Liver (tissue), 9 donors: Measurements from ENCODE around the gene INHBC. TPM values are rescaled to one million over a fixed set of nuclear protein-coding genes. Genes with fewer than 3 reads are reported as not detected.

Experiments
- DNase-seq: peaks from one replicate; pipeline ENCODE4 v3.0.0-alpha.2; 2017; ENCODE audit warnings: low spot score
- H3K27ac ChIP-seq, 2 donors: one replicate each; pipeline ENCODE4 v1.7.0; 2013; ENCODE audit warnings: inconsistent platforms in 2 of 2, low read length in 2 of 2, control low read depth in 1 of 2, low read depth in 1 of 2, mild to moderate bottlenecking in 1 of 2
- H3K27me3 ChIP-seq, 4 donors: one replicate each; pipeline versions ENCODE4 v1.6.1 to v1.7.0; 2013; ENCODE audit warnings: low read length in 3 of 4, inconsistent platforms in 1 of 4, mild to moderate bottlenecking in 1 of 4, moderate library complexity in 1 of 4; ENCODE audit not compliant: control insufficient read depth in 4 of 4, insufficient read depth in 4 of 4
- H3K36me3 ChIP-seq, 4 donors: one replicate each; pipeline versions ENCODE4 v1.6.1 to v1.7.0; 2013; ENCODE audit warnings: low read length in 3 of 4, mild to moderate bottlenecking in 3 of 4, low read depth in 1 of 4, moderate library complexity in 1 of 4; ENCODE audit not compliant: control insufficient read depth in 4 of 4, insufficient read depth in 3 of 4
- H3K4me1 ChIP-seq, 4 donors: one replicate each; pipeline versions ENCODE4 v1.6.1 to v1.7.0; 2013; ENCODE audit warnings: low read length in 3 of 4, mild to moderate bottlenecking in 3 of 4, moderate library complexity in 1 of 4; ENCODE audit not compliant: control insufficient read depth in 4 of 4, insufficient read depth in 4 of 4
- H3K4me3 ChIP-seq, 3 donors: one replicate each; pipeline versions ENCODE4 v1.6.1 to v1.7.0; 2013; ENCODE audit warnings: low read length in 3 of 3, control low read depth in 1 of 3, low read depth in 1 of 3, mild to moderate bottlenecking in 1 of 3
- H3K9ac ChIP-seq, 2 donors: one replicate each; pipeline ENCODE4 v1.7.0; 2013; ENCODE audit warnings: low read length in 2 of 2, mild to moderate bottlenecking in 2 of 2, moderate library complexity in 2 of 2, control low read depth in 1 of 2, low read depth in 1 of 2
- H3K9me3 ChIP-seq, 4 donors: one replicate each; pipeline versions ENCODE4 v1.6.1 to v1.7.0; 2013; ENCODE audit warnings: low read length in 3 of 4; ENCODE audit not compliant: control insufficient read depth in 4 of 4
- ATF3 ChIP-seq: IDR thresholded peaks from 2 replicates; pipeline ENCODE4 v1.6.1; 2016; ENCODE audit warnings: antibody characterized with exemption
- CTCF ChIP-seq: fragments of 150-350 bp; IDR thresholded peaks from 2 replicates; pipeline ENCODE4 v1.5.1; 2017; ENCODE audit warnings: improper control_type of control experiment, low read depth, low read length; ENCODE audit not compliant: missing input control
- EGR1 ChIP-seq, 2 donors: IDR thresholded peaks; 2 replicates each; pipeline ENCODE4 v1.6.1; 2016 to 2018; ENCODE audit warnings: antibody characterized with exemption in 2 of 2, low read depth in 2 of 2
- FOXA1 ChIP-seq: IDR thresholded peaks from 2 replicates; pipeline ENCODE4 v1.6.1; 2016; ENCODE audit warnings: antibody characterized with exemption
- FOXA2 ChIP-seq: IDR thresholded peaks from 2 replicates; pipeline ENCODE4 v1.6.1; 2016; ENCODE audit warnings: antibody characterized with exemption
- GABPA ChIP-seq, 2 donors: IDR thresholded peaks in 1 of 2; conservative IDR thresholded peaks in 1 of 2; 2 replicates each; pipeline ENCODE4 v1.6.1; 2016; ENCODE audit warnings: antibody characterized with exemption in 2 of 2, mild to moderate bottlenecking in 1 of 2, moderate library complexity in 1 of 2
- HNF4A ChIP-seq, 2 donors: conservative IDR thresholded peaks; 2 replicates each; pipeline ENCODE4 v1.6.1; 2016; ENCODE audit warnings: antibody characterized with exemption in 2 of 2, mild to moderate bottlenecking in 2 of 2
- HNF4G ChIP-seq: IDR thresholded peaks from 2 replicates; pipeline ENCODE4 v1.6.1; 2016; ENCODE audit warnings: antibody characterized with exemption
- JUND ChIP-seq, 2 donors: IDR thresholded peaks; 2 replicates each; pipeline ENCODE4 v1.6.1; 2016; ENCODE audit warnings: antibody characterized with exemption in 2 of 2
- NR2F2 ChIP-seq: IDR thresholded peaks from 2 replicates; pipeline ENCODE4 v1.6.1; 2016; ENCODE audit warnings: antibody characterized with exemption
- RAD21 ChIP-seq, 2 donors: IDR thresholded peaks; 2 replicates each; pipeline ENCODE4 v1.6.1; 2016; ENCODE audit warnings: antibody characterized with exemption in 2 of 2, mild to moderate bottlenecking in 2 of 2
- RXRA ChIP-seq, 2 donors: IDR thresholded peaks; 2 replicates each; pipeline ENCODE4 v1.6.1; 2017 to 2018; ENCODE audit warnings: antibody characterized with exemption in 2 of 2, mild to moderate bottlenecking in 1 of 2
- SP1 ChIP-seq: IDR thresholded peaks from 2 replicates; pipeline ENCODE4 v1.6.1; 2018; ENCODE audit warnings: antibody characterized with exemption, mild to moderate bottlenecking
- TAF1 ChIP-seq: conservative IDR thresholded peaks from 2 replicates; pipeline ENCODE4 v1.6.1; 2016; ENCODE audit warnings: antibody characterized with exemption, mild to moderate bottlenecking
- YY1 ChIP-seq: IDR thresholded peaks from 2 replicates; pipeline ENCODE4 v1.6.1; 2016; ENCODE audit warnings: antibody characterized with exemption, mild to moderate bottlenecking
- WGBS: extraction: QIAGEN DNeasy Blood & Tissue Kit; methylation state at CpG from one replicate; pipeline ENCODE4 v1.1.7; 2013; 5-methylcytosine and 5-hydroxymethylcytosine counted together
- polyA plus RNA-seq, 2 donors: library from polyadenylated mRNA; stranded (reverse) in 1 of 2; unstranded in 1 of 2; fragments of 200-250 nt in 1 of 2; fragments of >200 nt in 1 of 2; fragmentation: Nextera tagmentation in 1 of 2; extraction: Ambion mirVana in 1 of 2; gene quantifications; one replicate each; pipeline versions ENCODE4 v1.2.1 to v1.2.3, GENCODE V29; 2013 to 2015
- total RNA-seq, 2 donors: library from RNA; depleted of rRNA; stranded (reverse); fragments of >200 nt; gene quantifications; one replicate each; pipeline ENCODE4 v1.2.3, GENCODE V29; 2014
- TF ChIP-seq, protein P1 (sequence below): IDR thresholded peaks from 2 replicates; pipeline ENCODE4 v1.6.1; 2016; ENCODE audit warnings: antibody characterized with exemption
- TF ChIP-seq, protein P2 (sequence below): IDR thresholded peaks from 2 replicates; pipeline ENCODE4 v1.6.1; 2016; ENCODE audit warnings: antibody characterized with exemption, mild to moderate bottlenecking
- TF ChIP-seq, protein P3 (sequence below): IDR thresholded peaks from 2 replicates; pipeline ENCODE4 v1.6.1; 2016; ENCODE audit warnings: antibody characterized with exemption
- donor health status: healthy.
- donor health status: healthy.
- donor health status: healthy.
- donor health status: healthy.
- donor health status: healthy.

INHBC gene
- total and polyA plus RNA-seq, 4 donors: 2.8 to 134 (median 86.7) TPM

DNA sequence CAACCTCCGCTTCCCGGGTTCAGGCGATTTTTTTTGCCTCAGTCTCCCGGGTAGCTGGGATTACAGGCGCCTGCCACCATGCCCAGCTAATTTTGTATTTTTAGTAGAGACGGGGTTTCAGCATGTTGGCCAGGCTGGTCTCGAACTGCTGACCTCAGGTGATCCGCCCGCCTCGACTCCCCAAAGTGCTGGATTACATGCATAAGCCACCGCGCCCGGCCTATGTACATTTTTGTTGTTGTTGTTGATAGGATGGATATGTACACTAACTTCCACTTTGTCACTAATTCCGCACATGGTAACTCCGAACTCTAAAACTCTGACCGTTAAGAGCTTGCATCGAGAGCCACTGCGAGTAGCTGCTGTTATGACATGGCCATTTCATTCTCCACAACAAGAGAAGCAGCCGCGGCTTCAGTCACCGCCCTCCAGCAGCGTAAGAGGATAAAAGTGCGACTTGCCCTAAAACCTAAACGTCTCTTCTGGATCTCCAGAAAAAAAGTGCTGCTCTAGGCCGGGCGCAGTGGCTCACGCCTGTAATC lies 52.5 kb downstream of the INHBC start (continued):
- TF ChIP-seq ATF3 (no peak), GABPA (IDR thresholded peaks at IDR 0.05 in 1 of 2, conservative IDR thresholded peaks at IDR 0.05 in 1 of 2) (no peak), HNF4G (no peak)

DNA sequence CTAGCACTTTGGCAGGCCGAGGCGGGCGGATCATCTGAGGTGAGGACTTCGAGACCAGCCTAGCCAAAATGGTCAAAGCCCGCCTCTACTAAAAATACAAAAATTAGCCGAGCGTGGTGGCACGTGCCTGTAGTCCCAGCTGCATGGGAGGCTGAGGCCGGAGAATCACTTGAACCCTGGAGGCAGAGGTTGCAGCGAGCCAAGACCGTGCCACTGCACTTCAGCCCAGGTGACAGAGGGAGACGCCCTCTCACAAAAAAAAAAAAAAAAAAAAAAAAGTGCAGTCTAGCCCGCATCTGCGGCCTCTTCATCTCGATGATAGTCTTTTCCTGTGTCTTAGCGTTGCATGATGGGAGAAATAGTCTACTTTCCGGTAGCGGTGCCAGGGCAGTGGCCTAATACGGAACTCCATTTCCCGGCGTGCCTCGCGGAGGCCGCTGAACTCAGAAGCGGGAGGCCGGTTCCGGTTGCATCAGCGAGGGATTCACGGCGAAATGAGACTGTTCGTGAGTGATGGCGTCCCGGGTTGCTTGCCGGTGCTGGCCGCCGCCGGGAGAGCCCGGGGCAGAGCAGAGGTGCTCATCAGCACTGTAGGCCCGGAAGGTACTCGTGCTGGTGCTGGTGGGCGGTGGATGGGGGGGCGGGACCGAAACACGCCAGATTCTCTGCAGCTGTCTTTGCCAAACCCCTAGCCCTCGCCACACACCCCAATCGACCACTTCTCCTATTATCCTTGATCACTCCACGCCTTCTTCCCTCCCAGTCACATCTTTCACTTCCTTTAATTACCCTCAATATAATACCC lies 53.2 kb downstream of the INHBC start, which contains the start of gene MARS1:
Gene MARS1 (plus strand): TSS at position 472 of the 805 bp plus-strand sequence. CDS start 23 bp downstream, at position 495.
- no peaks in the 10 kb centered on the region for H3K27me3 ChIP-seq
- TF ChIP-seq, protein P1, sequence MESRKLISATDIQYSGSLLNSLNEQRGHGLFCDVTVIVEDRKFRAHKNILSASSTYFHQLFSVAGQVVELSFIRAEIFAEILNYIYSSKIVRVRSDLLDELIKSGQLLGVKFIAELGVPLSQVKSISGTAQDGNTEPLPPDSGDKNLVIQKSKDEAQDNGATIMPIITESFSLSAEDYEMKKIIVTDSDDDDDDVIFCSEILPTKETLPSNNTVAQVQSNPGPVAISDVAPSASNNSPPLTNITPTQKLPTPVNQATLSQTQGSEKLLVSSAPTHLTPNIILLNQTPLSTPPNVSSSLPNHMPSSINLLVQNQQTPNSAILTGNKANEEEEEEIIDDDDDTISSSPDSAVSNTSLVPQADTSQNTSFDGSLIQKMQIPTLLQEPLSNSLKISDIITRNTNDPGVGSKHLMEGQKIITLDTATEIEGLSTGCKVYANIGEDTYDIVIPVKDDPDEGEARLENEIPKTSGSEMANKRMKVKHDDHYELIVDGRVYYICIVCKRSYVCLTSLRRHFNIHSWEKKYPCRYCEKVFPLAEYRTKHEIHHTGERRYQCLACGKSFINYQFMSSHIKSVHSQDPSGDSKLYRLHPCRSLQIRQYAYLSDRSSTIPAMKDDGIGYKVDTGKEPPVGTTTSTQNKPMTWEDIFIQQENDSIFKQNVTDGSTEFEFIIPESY: peak; percentile 93
- TF ChIP-seq YY1: peak; percentile 91
- TF ChIP-seq, protein P2, sequence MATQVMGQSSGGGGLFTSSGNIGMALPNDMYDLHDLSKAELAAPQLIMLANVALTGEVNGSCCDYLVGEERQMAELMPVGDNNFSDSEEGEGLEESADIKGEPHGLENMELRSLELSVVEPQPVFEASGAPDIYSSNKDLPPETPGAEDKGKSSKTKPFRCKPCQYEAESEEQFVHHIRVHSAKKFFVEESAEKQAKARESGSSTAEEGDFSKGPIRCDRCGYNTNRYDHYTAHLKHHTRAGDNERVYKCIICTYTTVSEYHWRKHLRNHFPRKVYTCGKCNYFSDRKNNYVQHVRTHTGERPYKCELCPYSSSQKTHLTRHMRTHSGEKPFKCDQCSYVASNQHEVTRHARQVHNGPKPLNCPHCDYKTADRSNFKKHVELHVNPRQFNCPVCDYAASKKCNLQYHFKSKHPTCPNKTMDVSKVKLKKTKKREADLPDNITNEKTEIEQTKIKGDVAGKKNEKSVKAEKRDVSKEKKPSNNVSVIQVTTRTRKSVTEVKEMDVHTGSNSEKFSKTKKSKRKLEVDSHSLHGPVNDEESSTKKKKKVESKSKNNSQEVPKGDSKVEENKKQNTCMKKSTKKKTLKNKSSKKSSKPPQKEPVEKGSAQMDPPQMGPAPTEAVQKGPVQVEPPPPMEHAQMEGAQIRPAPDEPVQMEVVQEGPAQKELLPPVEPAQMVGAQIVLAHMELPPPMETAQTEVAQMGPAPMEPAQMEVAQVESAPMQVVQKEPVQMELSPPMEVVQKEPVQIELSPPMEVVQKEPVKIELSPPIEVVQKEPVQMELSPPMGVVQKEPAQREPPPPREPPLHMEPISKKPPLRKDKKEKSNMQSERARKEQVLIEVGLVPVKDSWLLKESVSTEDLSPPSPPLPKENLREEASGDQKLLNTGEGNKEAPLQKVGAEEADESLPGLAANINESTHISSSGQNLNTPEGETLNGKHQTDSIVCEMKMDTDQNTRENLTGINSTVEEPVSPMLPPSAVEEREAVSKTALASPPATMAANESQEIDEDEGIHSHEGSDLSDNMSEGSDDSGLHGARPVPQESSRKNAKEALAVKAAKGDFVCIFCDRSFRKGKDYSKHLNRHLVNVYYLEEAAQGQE: no peak
- TF ChIP-seq NR2F2: peak; percentile 47
- peak; percentile 3 for TF ChIP-seq CTCF
- TF ChIP-seq EGR1 (IDR thresholded peaks at IDR 0.05; ENCODE audit: low read depth in 2 of 2): peak; percentile 43 to 62
- no peak for TF ChIP-seq FOXA2
- TF ChIP-seq SP1: peak; percentile 86
- TF ChIP-seq RAD21 (IDR thresholded peaks at IDR 0.05): peak; percentile 49 to 58
- TF ChIP-seq ATF3: peak; percentile 95
- peak; percentile 48 to 51 for TF ChIP-seq HNF4A (conservative IDR thresholded peaks at IDR 0.05)
- peak; percentile 66 to 94 for TF ChIP-seq GABPA (IDR thresholded peaks at IDR 0.05 in 1 of 2, conservative IDR thresholded peaks at IDR 0.05 in 1 of 2)
- no peak for TF ChIP-seq HNF4G
- no peak for TF ChIP-seq FOXA1
- peak; percentile 86 to 88 for TF ChIP-seq RXRA (IDR thresholded peaks at IDR 0.05)
- peak; percentile 65 for TF ChIP-seq JUND (IDR thresholded peaks at IDR 0.05)
- no peak for TF ChIP-seq TAF1
- TF ChIP-seq, protein P3, sequence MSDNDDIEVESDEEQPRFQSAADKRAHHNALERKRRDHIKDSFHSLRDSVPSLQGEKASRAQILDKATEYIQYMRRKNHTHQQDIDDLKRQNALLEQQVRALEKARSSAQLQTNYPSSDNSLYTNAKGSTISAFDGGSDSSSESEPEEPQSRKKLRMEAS: peak; percentile 89
- H3K36me3 ChIP-seq: peaks cover 5 to 25% (median 17%) of the 10 kb centered on the region in 4 donors
- peaks cover 2 to 17% (median 11%) of the 10 kb centered on the region in 4 donors for H3K4me1 ChIP-seq
- H3K9me3 ChIP-seq: no peaks in the 10 kb centered on the region
- 10% methylated on average over 47 of the region's 47 CpGs for WGBS
- H3K27ac ChIP-seq: peak within 1 kb of the TSS; percentile 62 to 70
- peak within 1 kb of the TSS; percentile 66 to 93 for H3K9ac ChIP-seq
- peak within 1 kb of the TSS; percentile 76 to 94 (median 88) for H3K4me3 ChIP-seq
- peak; percentile 86 for DNase-seq
